ENCODE results near the gene SLC4A2.
A peak's percentile ranks its signal among the peaks of the same experiment; 100 is the strongest.

Gene SLC4A2

GRCh38 chr7:151095828-151096475, 36.6 kb downstream of the SLC4A2 start:
- DNase-seq, result no peak

DNA sequence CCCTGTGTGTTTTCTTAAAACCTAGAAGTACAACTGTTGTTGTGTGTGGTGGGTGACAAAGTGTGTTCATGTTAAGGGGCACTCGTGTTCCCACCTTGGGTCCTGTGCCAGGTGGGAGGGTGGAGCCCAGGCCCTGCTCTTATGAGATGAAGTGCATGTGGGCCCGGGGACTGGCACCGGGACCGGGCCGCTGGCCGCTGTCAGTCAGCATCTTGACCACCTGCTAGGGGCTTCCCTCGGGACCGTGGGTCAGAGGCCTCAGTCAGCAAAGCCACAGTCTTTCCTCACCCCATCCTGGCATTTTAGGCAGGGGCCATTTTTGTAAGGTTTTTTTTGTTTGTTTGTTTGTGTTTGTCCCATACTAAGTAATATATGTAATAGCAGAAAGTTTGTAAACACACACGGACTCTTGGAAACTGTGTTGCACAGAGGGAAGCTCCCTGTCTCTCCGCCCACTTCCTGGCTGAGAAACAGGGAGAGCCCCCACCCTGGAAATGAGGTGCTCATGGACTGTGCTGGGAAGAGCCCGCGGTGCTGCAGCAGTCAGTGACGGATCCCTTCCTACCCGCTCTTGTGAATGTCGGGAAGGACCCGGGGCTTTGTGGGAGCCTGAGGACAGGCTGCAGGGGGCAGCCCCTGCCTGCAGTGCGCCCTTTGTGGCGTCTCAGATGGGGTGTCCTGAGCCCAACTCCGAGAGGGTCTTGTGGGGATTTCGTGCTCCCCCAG, 40.3 kb downstream of the SLC4A2 start:
- no peak for DNase-seq

DNA sequence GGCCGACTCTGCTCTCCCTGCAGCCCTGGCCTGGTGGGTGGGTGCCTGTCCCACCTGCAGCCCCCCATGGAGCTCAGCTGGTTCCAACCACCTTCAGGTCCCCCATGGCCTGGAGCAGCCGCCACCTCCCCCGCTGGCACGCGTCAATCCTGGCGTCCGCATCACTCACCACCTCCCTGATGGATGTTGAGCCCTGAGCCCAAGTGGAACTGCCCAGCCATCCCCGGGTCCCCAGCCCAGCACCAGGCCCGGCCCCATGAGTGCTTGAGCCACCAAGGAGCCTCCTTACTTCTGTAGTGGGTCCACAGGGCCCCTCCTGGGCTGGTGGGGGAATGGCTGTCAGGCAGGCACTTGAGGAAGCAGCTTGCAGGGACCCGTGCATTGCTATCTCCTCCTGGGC, 41.5 kb downstream of the SLC4A2 start:
- DNase-seq, result no peak

GRCh38 chr7:151101621-151102396, 42.4 kb downstream of the SLC4A2 start:
- DNase-seq, result no peak

GRCh38 chr7:151102991-151103390, 43.6 kb downstream of the SLC4A2 start:
- DNase-seq, result no peak

DNA sequence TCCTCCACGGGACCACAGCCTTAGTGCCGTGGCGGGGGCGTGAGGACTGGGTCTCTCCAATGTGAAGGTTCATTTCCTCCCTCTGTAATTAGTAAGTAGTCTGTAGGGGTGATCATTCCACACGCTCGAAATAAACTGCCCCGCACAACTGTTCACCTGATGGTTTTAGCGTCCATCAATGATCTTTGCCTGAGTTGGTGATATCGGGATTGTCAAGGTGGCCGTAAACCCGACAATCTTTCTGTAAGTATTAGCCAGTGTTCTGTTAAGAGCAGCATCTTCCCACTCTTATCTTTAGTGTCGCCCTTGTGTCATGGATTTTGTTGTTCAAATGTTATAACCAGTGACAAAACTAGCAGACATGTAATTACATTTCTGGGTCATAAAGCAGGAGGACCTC, 44.6 kb downstream of the SLC4A2 start:
- no peak for DNase-seq

- no peak for DNase-seq
These were observed 45.2 kb downstream of the SLC4A2 start for GRCh38 chr7:151104411-151105235.

GRCh38 chr7:151107882-151108281, 48.5 kb downstream of the SLC4A2 start:
- no peak for DNase-seq

- DNase-seq, result no peak
These were observed 50.0 kb downstream of the SLC4A2 start for GRCh38 chr7:151109094-151110048.

- no peak for DNase-seq
These were observed 51.0 kb downstream of the SLC4A2 start for GRCh38 chr7:151110236-151110940.

DNA sequence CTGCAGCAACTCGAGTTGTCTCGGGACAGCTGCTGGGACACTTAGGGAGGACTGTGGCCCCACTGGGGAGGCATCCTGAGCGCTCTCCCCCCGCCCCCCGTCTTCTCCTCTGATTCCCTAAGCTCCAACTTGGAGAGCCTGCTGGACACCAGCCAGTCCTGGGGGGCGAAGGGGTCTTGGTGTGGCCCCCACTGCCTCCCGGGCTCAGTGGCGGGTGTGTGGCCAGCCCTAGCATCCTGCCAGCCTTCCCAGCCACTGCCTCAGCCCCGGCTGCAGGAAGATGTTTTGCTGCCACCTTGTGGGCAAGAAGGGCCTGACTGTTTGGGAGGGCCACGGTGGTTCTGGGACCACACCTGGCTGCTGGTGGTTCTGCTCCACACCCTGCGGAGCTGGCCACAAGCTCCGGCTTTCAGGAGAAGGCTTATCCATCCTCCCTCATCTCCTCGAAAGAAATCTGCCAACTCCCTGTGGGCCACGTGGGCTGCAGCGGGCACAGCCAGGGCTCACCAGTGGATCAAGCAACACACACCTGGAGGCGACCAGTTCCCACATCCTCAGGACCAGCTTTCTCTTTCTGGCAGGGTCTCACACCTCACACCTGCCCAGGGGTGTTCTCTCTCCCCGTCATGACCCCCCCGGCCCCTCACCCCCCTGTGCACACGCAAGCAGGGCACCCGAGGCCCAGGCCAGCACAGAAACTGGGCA, 51.7 kb downstream of the SLC4A2 start:
- DNase-seq, result peak; percentile 71

DNA sequence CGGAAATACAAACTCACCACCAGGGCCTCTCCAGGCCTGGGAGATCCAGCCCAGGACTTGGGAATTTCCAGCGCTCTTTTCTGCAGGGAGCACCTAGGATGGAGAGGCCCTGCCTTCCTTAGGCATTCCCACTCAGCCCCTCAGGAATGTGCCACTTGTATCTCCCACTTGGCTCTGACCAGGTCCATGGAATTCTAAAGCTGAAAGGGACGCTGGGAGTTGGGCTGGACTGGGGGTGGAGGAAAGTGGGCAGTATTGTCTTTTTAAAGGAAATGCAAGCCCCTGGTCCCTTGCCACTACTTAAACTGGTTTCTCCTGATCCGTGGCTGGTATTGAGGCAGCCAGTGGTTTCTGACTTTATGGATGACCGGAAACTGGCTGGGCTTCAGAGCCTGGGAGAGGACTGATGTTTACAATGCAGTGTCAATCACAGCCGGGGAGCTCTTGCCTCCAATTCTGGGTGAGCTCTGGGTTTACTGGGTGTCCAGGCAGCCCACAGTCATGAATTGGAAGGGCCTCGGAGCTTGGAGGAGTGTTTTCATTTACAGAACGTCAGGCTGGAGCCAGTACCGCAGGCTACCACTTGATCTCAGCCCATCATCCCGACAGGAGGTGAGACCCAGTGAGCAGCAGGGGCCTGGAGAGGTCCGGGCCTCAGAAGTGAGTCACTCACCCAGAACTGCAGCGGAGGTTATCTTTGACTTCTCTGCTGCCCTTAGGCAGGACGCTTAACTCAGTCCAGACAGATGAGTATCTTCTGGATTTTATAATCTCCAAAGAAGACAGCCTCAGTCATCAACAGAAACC, 54.2 kb downstream of the SLC4A2 start:
- no peak for DNase-seq

- DNase-seq, result no peak
These were observed 55.0 kb downstream of the SLC4A2 start for GRCh38 chr7:151114151-151115090.

- DNase-seq, result no peak
These were observed 55.9 kb downstream of the SLC4A2 start for GRCh38 chr7:151115121-151115835.

- DNase-seq, result no peak
These were observed 56.5 kb downstream of the SLC4A2 start for GRCh38 chr7:151115836-151116418.

DNA sequence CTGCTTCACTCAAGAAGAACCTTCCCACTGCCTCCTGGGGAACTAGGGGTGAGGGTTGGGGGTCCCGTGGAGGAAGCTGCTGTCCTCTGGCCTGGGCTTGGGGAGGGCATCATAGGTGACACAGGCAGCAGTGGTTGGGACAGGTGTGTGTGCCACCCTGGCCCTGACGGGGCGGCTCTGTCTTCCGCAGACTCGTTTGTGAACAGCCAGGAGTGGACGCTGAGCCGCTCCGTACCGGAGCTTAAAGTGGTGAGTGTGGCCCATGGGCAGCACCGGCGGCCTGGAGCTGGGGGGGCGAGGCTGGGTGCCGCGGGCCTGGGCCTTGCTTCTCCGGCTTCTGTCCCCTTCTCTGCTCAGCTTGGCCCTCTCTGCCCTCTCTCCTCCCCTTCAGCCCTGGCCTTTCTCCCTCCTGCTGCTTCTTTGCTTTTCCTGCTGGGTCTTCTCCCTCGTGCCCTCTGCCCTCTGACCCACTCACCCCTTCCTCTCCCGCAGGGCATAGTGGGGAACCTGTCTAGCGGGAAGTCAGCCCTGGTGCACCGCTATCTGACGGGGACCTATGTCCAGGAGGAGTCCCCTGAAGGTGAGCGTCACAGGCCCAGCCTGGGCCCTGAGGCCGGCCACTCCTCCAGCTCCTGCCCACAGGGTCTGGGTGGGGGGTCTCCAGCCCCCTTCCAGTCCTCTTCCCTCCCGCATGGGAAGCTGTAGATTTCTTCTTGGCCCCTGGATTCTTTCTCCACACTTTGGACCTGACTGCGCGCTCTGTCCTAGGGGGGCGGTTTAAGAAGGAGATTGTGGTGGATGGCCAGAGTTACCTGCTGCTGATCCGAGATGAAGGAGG, 57.4 kb downstream of the SLC4A2 start:
- no peak for DNase-seq
